GM06990 (cell line): Measurements from ENCODE around the gene CCR6.

Source experiments
- DNase-seq: peaks from one replicate; pipeline ENCODE4 v3.0.0-alpha.2; 2011; ENCODE audit not compliant: insufficient read length; ENCODE audit errors: extremely low read depth
- H3K27me3 ChIP-seq: replicated peaks from 2 replicates; pipeline ENCODE4 v1.6.0; 2011; ENCODE audit warnings: low read length; ENCODE audit not compliant: control insufficient read depth, insufficient read depth
- H3K36me3 ChIP-seq: 2 replicates; pipeline ENCODE4 v1.5.1; 2011; ENCODE audit warnings: low read length; ENCODE audit not compliant: control insufficient read depth, insufficient read depth
- H3K4me3 ChIP-seq: replicated peaks from 2 replicates; pipeline ENCODE4 v1.5.1; 2011; ENCODE audit warnings: low read depth, mild to moderate bottlenecking, control low read depth, low read length
- CTCF ChIP-seq: IDR thresholded peaks from 2 replicates; pipeline ENCODE4 v1.5.1; 2011; ENCODE audit warnings: low read length, control low read depth, mild to moderate bottlenecking, inconsistent platforms; ENCODE audit not compliant: insufficient read depth, poor library complexity, severe bottlenecking

Gene CCR6

GRCh38 chr6:167142433-167142761 lies 19.5 kb downstream of the CCR6 start:
- H3K4me3 ChIP-seq = no peak overlapping the region
- TF ChIP-seq CTCF = no peak
- DNase-seq = no peak

GRCh38 chr6:167143041-167143440 lies 20.1 kb downstream of the CCR6 start:
- H3K4me3 ChIP-seq = no peak overlapping the region
- H3K36me3 ChIP-seq = no peaks in the 10 kb centered on the region
- H3K27me3 ChIP-seq = no peaks in the 10 kb centered on the region
- no peak for TF ChIP-seq CTCF
- DNase-seq = no peak

More at GRCh38 chr6:167142433-167142761, 19.5 kb downstream of the CCR6 start:
- Histone ChIP-seq H3K27me3 (no peaks in the 10 kb centered on the region), H3K36me3 (no peaks in the 10 kb centered on the region)

- TF ChIP-seq CTCF = no peak
- Histone ChIP-seq H3K36me3 (no peaks in the 10 kb centered on the region), H3K4me3 (no peak overlapping the region), H3K27me3 (no peaks in the 10 kb centered on the region)
- no peak for DNase-seq
Measured at GRCh38 chr6:167145461-167145860, 22.6 kb downstream of the CCR6 start.

GRCh38 chr6:167146135-167146534 lies 23.2 kb downstream of the CCR6 start:
- Histone ChIP-seq H3K36me3 (no peaks in the 10 kb centered on the region), H3K4me3 (no peak overlapping the region), H3K27me3 (no peaks in the 10 kb centered on the region)
- no peak for TF ChIP-seq CTCF
- no peak for DNase-seq

GRCh38 chr6:167146977-167147376 lies 24.1 kb downstream of the CCR6 start:
- TF ChIP-seq CTCF = no peak
- no peak for DNase-seq
- H3K4me3 ChIP-seq = no peak overlapping the region
- H3K36me3 ChIP-seq = no peaks in the 10 kb centered on the region
- no peaks in the 10 kb centered on the region for H3K27me3 ChIP-seq

- no peaks in the 10 kb centered on the region for H3K36me3 ChIP-seq
- H3K4me3 ChIP-seq = no peak overlapping the region
- DNase-seq = no peak
- no peaks in the 10 kb centered on the region for H3K27me3 ChIP-seq
- TF ChIP-seq CTCF = no peak
Measured at GRCh38 chr6:167148021-167148420, 25.1 kb downstream of the CCR6 start.
